Measurements from ENCODE around the gene PRR14L.
"Not testable (repeated sequence)": the region's sequence is repeated elsewhere in the genome, so short reads cannot be mapped to it uniquely, and the experiment has no call there.

Gene PRR14L

GRCh38 chr22:31739795-31740201 is 10.1 kb downstream of the PRR14L start:
- DNase-seq = no peak

GRCh38 chr22:31738566-31738965 is 11.4 kb downstream of the PRR14L start:
- DNase-seq = no peak

- no peak for DNase-seq
These were observed 12.0 kb downstream of the PRR14L start for GRCh38 chr22:31737932-31738331.

- no peak for DNase-seq
These were observed 13.5 kb downstream of the PRR14L start for GRCh38 chr22:31736458-31736857.

GRCh38 chr22:31734512-31734911 is 15.4 kb downstream of the PRR14L start:
- DNase-seq = peak; percentile 83

GRCh38 chr22:31733580-31734079 is 16.3 kb downstream of the PRR14L start:
- no peak for DNase-seq

- no peak for DNase-seq
These were observed 17.7 kb downstream of the PRR14L start for GRCh38 chr22:31732089-31732829.

- no peak for DNase-seq
These were observed 19.6 kb downstream of the PRR14L start for GRCh38 chr22:31730344-31730711.

- DNase-seq = no peak
These were observed 21.1 kb downstream of the PRR14L start for GRCh38 chr22:31728857-31729256.

GRCh38 chr22:31726692-31727091 is 23.2 kb downstream of the PRR14L start:
- DNase-seq = no peak

GRCh38 chr22:31723723-31724122 is 26.2 kb downstream of the PRR14L start:
- no peak for DNase-seq

- DNase-seq = no peak
These were observed 30.0 kb downstream of the PRR14L start for GRCh38 chr22:31719850-31720471.

GRCh38 chr22:31715147-31715778 is 34.7 kb downstream of the PRR14L start:
- DNase-seq = no peak

GRCh38 chr22:31711226-31711625 is 38.7 kb downstream of the PRR14L start:
- DNase-seq = peak; percentile 6

GRCh38 chr22:31707519-31707918 is 42.4 kb downstream of the PRR14L start:
- no peak for DNase-seq

- DNase-seq = no peak
These were observed 54.5 kb downstream of the PRR14L start for GRCh38 chr22:31695423-31695822.

- DNase-seq = not testable (repeated sequence)
These were observed 55.9 kb downstream of the PRR14L start for GRCh38 chr22:31694046-31694445.

- DNase-seq = peak; percentile 82
These were observed 57.6 kb downstream of the PRR14L start for GRCh38 chr22:31692186-31692886.

GRCh38 chr22:31691408-31691807 is 58.5 kb downstream of the PRR14L start:
- no peak for DNase-seq

GRCh38 chr22:31683181-31684105 is 66.5 kb downstream of the PRR14L start:
- no peak for DNase-seq

GRCh38 chr22:31682751-31683150 is 67.2 kb downstream of the PRR14L start:
- DNase-seq = no peak

All from fibroblast of skin of abdomen (primary cell).